Transverse colon (tissue), 4 donors: ENCODE data around the gene NLGN4X. TPM values are rescaled to one million over a fixed set of nuclear protein-coding genes. Genes with fewer than 3 reads are reported as not detected.

ENCODE experiments used
- DNase-seq: peaks from one replicate; pipeline ENCODE4 v3.0.0-alpha.2; 2019
- H3K27ac ChIP-seq, 4 donors: fragments of 200-600 bp; sonication (generic); 2 replicates each; pipeline ENCODE4 v1.5.1; 2016 to 2018; ENCODE audit warnings: inconsistent platforms in 4 of 4
- H3K27me3 ChIP-seq: fragments of 200-600 bp; sonication (generic); 2 replicates; pipeline ENCODE4 v1.5.1; 2017; ENCODE audit warnings: inconsistent platforms
- H3K36me3 ChIP-seq, 4 donors: fragments of 200-600 bp; sonication (generic); 2 replicates each; pipeline ENCODE4 v1.5.1; 2017 to 2019; ENCODE audit warnings: inconsistent platforms in 4 of 4
- H3K4me1 ChIP-seq, 4 donors: fragments of 200-600 bp; sonication (generic); 2 replicates each; pipeline ENCODE4 v1.5.1; 2017 to 2020; ENCODE audit warnings: inconsistent platforms in 4 of 4
- H3K4me3 ChIP-seq, 4 donors: fragments of 200-600 bp; sonication (generic); 1 replicate in 1 of 4; 2 replicates in 3 of 4; pipeline versions ENCODE4 v1.5.1 to v1.6.1; 2017 to 2019; ENCODE audit warnings: inconsistent platforms in 4 of 4
- H3K9me3 ChIP-seq, 2 donors: fragments of 200-600 bp; sonication (generic); 2 replicates each; pipeline ENCODE4 v1.5.1; 2017 to 2019; ENCODE audit warnings: inconsistent platforms in 2 of 2
- CTCF ChIP-seq, 5 experiments: fragments of 200-600 bp in 3 of 5; fragments of 450-650 bp in 2 of 5; sonication (generic) in 3 of 5; IDR thresholded peaks; 1 replicate in 2 of 5; 2 replicates in 3 of 5; pipeline ENCODE4 v1.5.1; 2016 to 2017; ENCODE audit warnings: antibody characterized with exemption in 5 of 5, inconsistent platforms in 3 of 5, mild to moderate bottlenecking in 2 of 5, moderate library complexity in 1 of 5
- EP300 ChIP-seq: sonication (generic); formaldehyde crosslinking; IDR thresholded peaks from one replicate; pipeline ENCODE4 v1.6.1; 2017; ENCODE audit warnings: antibody characterized with exemption, low read depth
- POLR2A ChIP-seq: fragments of 450-650 bp; IDR thresholded peaks from one replicate; pipeline ENCODE4 v1.6.1; 2016; ENCODE audit warnings: antibody characterized with exemption, mild to moderate bottlenecking, moderate library complexity
- POLR2AphosphoS5 ChIP-seq, 3 donors: sonication (generic); formaldehyde crosslinking; IDR thresholded peaks; one replicate each; pipeline ENCODE4 v1.6.1; 2016; ENCODE audit warnings: antibody characterized with exemption in 3 of 3
- WGBS, 2 donors: methylation state at CpG; one replicate each; pipeline ENCODE4 v1.1.5; 2018; ENCODE audit warnings: low coverage in 1 of 2; 5-methylcytosine and 5-hydroxymethylcytosine counted together
- in situ Hi-C, 4 donors: fragments of 200-750 bp; cut with MboI; loops; one replicate each; pipeline versions ENCODE4 v1.15.0 to v1.15.1; 2017; ENCODE audit warnings: low sequenced_read_pairs in 3 of 4, low pct_ligation_motif_present in 1 of 4, low pct_unique_long_range_greater_than_20kb in 1 of 4
- intact Hi-C: fragments of 100-400 bp; cut with DNase I; formaldehyde crosslinking; loops from one replicate; pipeline ENCODE4 v1.15.1; 2023; ENCODE audit warnings: low total_unique reads
- small RNA-seq, 4 donors: library from RNA; depleted of rRNA; stranded (forward); fragments of <200 nt; gene quantifications; one replicate each; pipeline ENCODE3, GENCODE V24; 2016
- total RNA-seq, 4 donors: library from RNA; depleted of rRNA; stranded (reverse); fragments of >200 nt; gene quantifications; one replicate each; pipeline ENCODE4 v1.1.0, GENCODE V29; 2016

NLGN4X gene
- total RNA-seq, 4 donors from 2014 or later: 0.96 to 1.7 (median 1.5) TPM; not detected in 1

DNA sequence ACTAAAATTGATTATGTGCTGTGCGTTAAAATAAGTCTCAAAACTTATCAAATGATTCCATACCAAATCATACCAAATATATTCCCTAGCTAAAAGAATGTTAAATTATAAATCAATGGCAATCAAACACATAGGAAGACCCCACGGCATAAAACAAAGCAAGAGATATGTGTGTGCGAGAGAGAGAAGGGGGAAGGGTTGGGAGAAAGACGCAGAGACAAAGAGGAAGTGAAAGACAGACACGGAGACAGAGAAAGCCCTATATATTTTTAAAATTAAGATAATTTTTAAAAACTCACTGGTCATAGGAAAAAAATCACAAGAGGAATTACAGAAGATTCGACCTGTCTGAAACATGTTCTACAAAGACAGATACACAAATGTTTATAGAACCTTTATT, 371.4 kb downstream of the NLGN4X start:
- Histone ChIP-seq H3K27ac (no peak overlapping the region), H3K27me3 (no peaks in the 10 kb centered on the region), H3K4me3 (no peak overlapping the region), H3K4me1 (no peaks in the 10 kb centered on the region), H3K36me3 (no peaks in the 10 kb centered on the region), H3K9me3 (no peaks in the 10 kb centered on the region)
- DNase-seq: no peak
- WGBS, 2 donors: 64% methylated on average over 6 of the region's 6 CpGs; no CpG with 5 or more reads in 1 of the 2 donors
- TF ChIP-seq POLR2AphosphoS5 (IDR thresholded peaks at IDR 0.05): no peak
- no peak for TF ChIP-seq CTCF (IDR thresholded peaks at IDR 0.05)
- no peak for TF ChIP-seq POLR2A
- TF ChIP-seq EP300: no peak
- in situ Hi-C loops: no loop called here
- intact Hi-C loops: no loop called here

- Histone ChIP-seq H3K4me1 (no peaks in the 10 kb centered on the region), H3K27ac (no peak overlapping the region), H3K27me3 (no peaks in the 10 kb centered on the region), H3K36me3 (no peaks in the 10 kb centered on the region), H3K4me3 (no peak overlapping the region), H3K9me3 (no peaks in the 10 kb centered on the region)
- in situ Hi-C loops: no loop called here
- WGBS, 2 donors: 50 to 70% methylated on average over 2 of the region's 2 CpGs
- TF ChIP-seq EP300 (no peak), POLR2A (no peak), POLR2AphosphoS5 (IDR thresholded peaks at IDR 0.05) (no peak), CTCF (IDR thresholded peaks at IDR 0.05) (no peak)
- intact Hi-C loops: no loop called here
- no peak for DNase-seq
Observed at GRCh38 chrX:5852941-5853340, 375.7 kb downstream of the NLGN4X start.

DNA sequence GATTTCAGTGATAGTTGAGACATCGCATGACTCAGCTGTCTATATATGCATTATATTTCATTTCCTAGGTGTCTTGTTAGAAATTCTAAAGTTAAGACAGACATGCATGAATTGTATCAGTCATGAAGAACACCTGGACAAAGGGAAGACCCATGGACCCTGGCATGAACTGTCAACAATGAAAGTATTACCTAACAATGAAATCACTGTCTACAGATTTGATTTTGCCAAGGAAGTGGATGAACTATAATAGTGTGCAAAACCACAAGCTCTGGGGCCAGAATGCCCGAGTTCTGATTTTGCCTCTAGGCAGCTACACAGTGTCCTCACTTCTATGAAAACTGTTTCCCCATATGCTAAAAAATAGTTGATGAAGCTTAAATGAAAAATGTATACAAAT, 386.1 kb downstream of the NLGN4X start:
- 72% methylated on average over 2 of the region's 2 CpGs; no CpG with 5 or more reads in 1 of the 2 donors for WGBS, 2 donors
- in situ Hi-C loops: no loop called here

More for the DNA sequence above, 386.1 kb downstream of the NLGN4X start:
- DNase-seq: no peak
- intact Hi-C loops: no loop called here
- H3K9me3 ChIP-seq: no peaks in the 10 kb centered on the region
- no peak overlapping the region for H3K4me3 ChIP-seq
- no peak overlapping the region for H3K27ac ChIP-seq
- H3K4me1 ChIP-seq: no peaks in the 10 kb centered on the region
- TF ChIP-seq POLR2AphosphoS5 (IDR thresholded peaks at IDR 0.05) (no peak), POLR2A (no peak), CTCF (IDR thresholded peaks at IDR 0.05) (no peak), EP300 (no peak)
- no peaks in the 10 kb centered on the region for H3K27me3 ChIP-seq
- no peaks in the 10 kb centered on the region for H3K36me3 ChIP-seq

Small RNA genes within 50 kb of the gene (small RNA-seq; reads per million reads assigned to genes)
- 0 reads per million in 4 donors for gene RF00322
